ENCODE data around the gene COLQ. TPM values are rescaled to one million over a fixed set of nuclear protein-coding genes. Genes with fewer than 3 reads are reported as not detected.

Gene COLQ
- total RNA-seq, 1 experiment from 2014 or later = 1.5 TPM

DNA sequence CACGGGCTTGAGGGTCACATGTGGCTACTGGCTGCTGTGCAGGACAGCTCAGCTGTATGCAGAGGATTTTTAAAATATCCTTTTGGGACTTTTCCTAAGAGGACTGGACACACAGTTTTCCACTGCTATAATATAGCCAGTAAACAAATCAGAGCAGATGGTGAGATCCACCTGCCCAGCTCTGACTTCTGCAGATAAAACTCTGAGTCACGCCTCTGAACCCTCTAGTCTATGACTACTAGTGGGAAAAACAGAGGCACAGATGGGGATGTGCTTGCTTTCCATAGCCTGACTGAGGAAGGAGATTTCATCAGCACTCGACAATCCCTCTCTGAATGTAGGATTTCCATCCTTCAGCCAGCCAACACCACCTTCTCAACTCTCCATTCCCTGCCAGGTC, 45.1 kb downstream of the COLQ start:
- Histone ChIP-seq H3K36me3 (ENCODE audit: low read depth, low read length) (no peaks in the 10 kb centered on the region), H3K9me2 (replicated peaks; ENCODE audit: low read length) (no peaks in the 10 kb centered on the region), H3K9ac (ENCODE audit: low read length) (no peak overlapping the region), H3K79me2 (ENCODE audit: low read length) (no peaks in the 10 kb centered on the region), H3K27me3 (ENCODE audit: low read length) (no peaks in the 10 kb centered on the region), H3K4me2 (ENCODE audit: low read length) (no peak overlapping the region), H3K9me3 (ENCODE audit: low read length) (no peaks in the 10 kb centered on the region), H3F3A (ENCODE audit: low read length, unreplicated experiment) (no peaks in the 10 kb centered on the region), H4K20me1 (ENCODE audit: low read length) (no peaks in the 10 kb centered on the region), H3K4me1 (ENCODE audit: insufficient read depth, low read length) (no peaks in the 10 kb centered on the region), H2AFZ (ENCODE audit: low read length) (no peak overlapping the region), H3K4me3 (ENCODE audit: low read length) (no peak overlapping the region), H3K27ac (ENCODE audit: low read length) (no peak overlapping the region)
- no peak for TF ChIP-seq EZH2phosphoT487 (IDR thresholded peaks at IDR 0.05; ENCODE audit: borderline replicate concordance, low read length)
- TF ChIP-seq, protein P1, sequence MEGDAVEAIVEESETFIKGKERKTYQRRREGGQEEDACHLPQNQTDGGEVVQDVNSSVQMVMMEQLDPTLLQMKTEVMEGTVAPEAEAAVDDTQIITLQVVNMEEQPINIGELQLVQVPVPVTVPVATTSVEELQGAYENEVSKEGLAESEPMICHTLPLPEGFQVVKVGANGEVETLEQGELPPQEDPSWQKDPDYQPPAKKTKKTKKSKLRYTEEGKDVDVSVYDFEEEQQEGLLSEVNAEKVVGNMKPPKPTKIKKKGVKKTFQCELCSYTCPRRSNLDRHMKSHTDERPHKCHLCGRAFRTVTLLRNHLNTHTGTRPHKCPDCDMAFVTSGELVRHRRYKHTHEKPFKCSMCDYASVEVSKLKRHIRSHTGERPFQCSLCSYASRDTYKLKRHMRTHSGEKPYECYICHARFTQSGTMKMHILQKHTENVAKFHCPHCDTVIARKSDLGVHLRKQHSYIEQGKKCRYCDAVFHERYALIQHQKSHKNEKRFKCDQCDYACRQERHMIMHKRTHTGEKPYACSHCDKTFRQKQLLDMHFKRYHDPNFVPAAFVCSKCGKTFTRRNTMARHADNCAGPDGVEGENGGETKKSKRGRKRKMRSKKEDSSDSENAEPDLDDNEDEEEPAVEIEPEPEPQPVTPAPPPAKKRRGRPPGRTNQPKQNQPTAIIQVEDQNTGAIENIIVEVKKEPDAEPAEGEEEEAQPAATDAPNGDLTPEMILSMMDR (conservative IDR thresholded peaks at IDR 0.05; ENCODE audit: low read depth, low read length) = no peak
- no peak for TF ChIP-seq EZH2 (IDR thresholded peaks at IDR 0.05; ENCODE audit: low read length, unreplicated experiment)
- no TSS peak for BruUV-seq (replicated peaks)
- ChIA-PET CTCF (no interaction called here), POLR2A (ENCODE audit: unreplicated experiment) (no interaction called here)
- DNase-seq (peak; percentile 26), ATAC-seq (peak; percentile 35; the same call in 1 of the 2 replicates)
- intact Hi-C loops (cut with micrococcal nuclease) = no loop called here

DNA sequence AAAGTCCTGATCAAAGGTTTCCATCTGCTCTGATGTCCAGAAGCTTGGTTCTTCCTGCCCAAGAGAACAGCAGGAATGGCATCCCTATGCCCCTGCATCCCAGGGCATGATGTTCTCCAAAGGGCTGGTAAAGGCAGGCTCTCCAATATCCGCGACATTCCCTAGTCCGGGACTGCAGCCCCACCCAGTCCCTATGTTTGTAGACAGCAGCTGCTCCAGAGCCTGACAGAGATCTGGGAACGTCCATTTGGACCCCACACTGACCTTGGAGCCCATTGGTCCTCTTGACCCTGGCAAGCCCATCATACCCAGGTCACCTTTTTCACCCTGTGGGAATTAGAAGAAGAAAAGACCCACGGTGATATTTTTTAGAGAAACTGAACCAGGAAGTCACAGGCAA, 46.3 kb downstream of the COLQ start:
- intact Hi-C loops (cut with micrococcal nuclease) = no loop called here
- Histone ChIP-seq H4K20me1 (ENCODE audit: low read length) (no peaks in the 10 kb centered on the region), H3K36me3 (ENCODE audit: low read depth, low read length) (no peaks in the 10 kb centered on the region), H3F3A (ENCODE audit: low read length, unreplicated experiment) (no peaks in the 10 kb centered on the region), H2AFZ (ENCODE audit: low read length) (no peak overlapping the region), H3K79me2 (ENCODE audit: low read length) (no peaks in the 10 kb centered on the region), H3K4me1 (ENCODE audit: insufficient read depth, low read length) (no peaks in the 10 kb centered on the region), H3K27ac (ENCODE audit: low read length) (no peak overlapping the region), H3K4me3 (ENCODE audit: low read length) (no peak overlapping the region), H3K4me2 (ENCODE audit: low read length) (no peak overlapping the region), H3K9me2 (replicated peaks; ENCODE audit: low read length) (no peaks in the 10 kb centered on the region), H3K9ac (ENCODE audit: low read length) (no peak overlapping the region), H3K27me3 (ENCODE audit: low read length) (no peaks in the 10 kb centered on the region), H3K9me3 (ENCODE audit: low read length) (no peaks in the 10 kb centered on the region)
- TF ChIP-seq EZH2 (IDR thresholded peaks at IDR 0.05; ENCODE audit: low read length, unreplicated experiment) = no peak
- TF ChIP-seq EZH2phosphoT487 (IDR thresholded peaks at IDR 0.05; ENCODE audit: borderline replicate concordance, low read length) = no peak
- TF ChIP-seq, protein P1 (conservative IDR thresholded peaks at IDR 0.05; ENCODE audit: low read depth, low read length) = no peak
- ChIA-PET POLR2A (ENCODE audit: unreplicated experiment) (no interaction called here), CTCF (no interaction called here)
- DNase-seq (no peak), ATAC-seq (no peak)
- no TSS peak for BruUV-seq (replicated peaks)

DNA sequence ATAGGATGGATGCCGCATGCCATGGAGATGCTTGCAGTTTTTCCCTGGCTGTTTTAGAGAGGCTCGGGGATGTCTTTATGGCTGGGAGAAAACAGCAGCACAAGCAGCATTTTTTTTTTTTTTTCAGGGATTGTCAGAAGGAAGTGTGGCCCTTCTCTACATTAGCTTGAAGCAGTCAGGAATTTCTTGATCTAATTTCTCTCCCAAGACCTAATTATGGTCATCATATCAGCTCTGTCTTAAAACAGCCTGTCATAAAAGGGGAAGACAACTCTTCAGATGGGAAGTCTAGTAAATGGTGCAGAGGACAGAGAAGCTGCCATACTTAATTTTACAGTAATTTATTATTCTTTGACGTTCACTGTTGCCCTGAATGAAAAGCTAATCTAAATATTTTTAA, 49.6 kb downstream of the COLQ start:
- no TSS peak for BruUV-seq (replicated peaks)
- POLR2A ChIA-PET (ENCODE audit: unreplicated experiment) = no interaction called here

More for the DNA sequence above, 49.6 kb downstream of the COLQ start:
- ATAC-seq = no peak
- Histone ChIP-seq H2AFZ (ENCODE audit: low read length) (no peak overlapping the region), H4K20me1 (ENCODE audit: low read length) (no peaks in the 10 kb centered on the region), H3K36me3 (ENCODE audit: low read depth, low read length) (no peaks in the 10 kb centered on the region), H3K4me2 (ENCODE audit: low read length) (no peak overlapping the region), H3K9me2 (replicated peaks; ENCODE audit: low read length) (no peaks in the 10 kb centered on the region), H3K4me3 (ENCODE audit: low read length) (no peak overlapping the region), H3K27ac (ENCODE audit: low read length) (no peak overlapping the region), H3K27me3 (ENCODE audit: low read length) (no peaks in the 10 kb centered on the region), H3K9ac (ENCODE audit: low read length) (no peak overlapping the region), H3K9me3 (ENCODE audit: low read length) (no peaks in the 10 kb centered on the region), H3K79me2 (ENCODE audit: low read length) (no peaks in the 10 kb centered on the region), H3K4me1 (ENCODE audit: insufficient read depth, low read length) (no peaks in the 10 kb centered on the region), H3F3A (ENCODE audit: low read length, unreplicated experiment) (no peaks in the 10 kb centered on the region)
- no peak for DNase-seq
- intact Hi-C loops (cut with micrococcal nuclease) = no loop called here
- CTCF ChIA-PET = interaction anchor here (0.6 kb wide), 1 partner anchor 10 kb away, joined by 3 read pairs; no protein-coding TSS in a partner anchor
- TF ChIP-seq, protein P1 (conservative IDR thresholded peaks at IDR 0.05; ENCODE audit: low read depth, low read length) = no peak
- no peak for TF ChIP-seq EZH2phosphoT487 (IDR thresholded peaks at IDR 0.05; ENCODE audit: borderline replicate concordance, low read length)
- TF ChIP-seq EZH2 (IDR thresholded peaks at IDR 0.05; ENCODE audit: low read length, unreplicated experiment) = no peak
